SK-MEL-5 (cell line): Measurements from ENCODE around the gene DAAM2. TPM values are rescaled to one million over a fixed set of nuclear protein-coding genes. Genes with fewer than 3 reads are reported as not detected.

Source experiments
- DNase-seq: peaks from one replicate; pipeline ENCODE4 v3.0.0-alpha.2; 2016; ENCODE audit warnings: low read depth, low spot score
- in situ Hi-C: cut with HindIII; loops from 2 replicates; pipeline ENCODE4 v1.10.0; 2016; ENCODE audit warnings: low sequenced_read_pairs, high pct_unique_total_duplicates, low pct_unique_long_range_greater_than_20kb
- total RNA-seq: library from RNA; depleted of rRNA; stranded (reverse); fragments of >200 nt; shearing (Covaris generic); gene quantifications from 2 replicates; pipeline ENCODE4 v1.2.3, GENCODE V29; 2014

DAAM2 gene
- total RNA-seq, 1 experiment from 2014 or later, result 11.7 TPM

DNA sequence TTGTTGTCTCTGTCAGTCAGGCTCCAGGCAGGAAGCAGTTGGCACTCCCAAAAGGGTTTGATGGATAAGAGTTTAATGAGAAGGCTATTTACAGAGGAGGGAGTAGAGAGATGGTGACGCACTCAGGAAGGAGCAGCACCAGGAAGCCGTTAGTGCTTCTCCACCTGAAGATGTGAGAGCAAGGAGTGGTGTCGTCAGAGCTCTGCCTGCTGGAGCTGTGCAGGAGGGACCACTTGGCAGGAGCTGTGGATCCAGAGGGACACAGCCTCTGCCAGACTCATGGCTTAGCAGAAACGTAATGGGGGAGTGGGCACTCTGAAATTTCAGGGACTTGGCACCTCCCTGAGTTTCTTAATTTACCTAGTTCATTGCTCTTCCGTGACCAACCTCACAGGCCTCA is 16.8 kb downstream of the DAAM2 start:
- no peak for DNase-seq
- in situ Hi-C loops, result no loop called here

DNA sequence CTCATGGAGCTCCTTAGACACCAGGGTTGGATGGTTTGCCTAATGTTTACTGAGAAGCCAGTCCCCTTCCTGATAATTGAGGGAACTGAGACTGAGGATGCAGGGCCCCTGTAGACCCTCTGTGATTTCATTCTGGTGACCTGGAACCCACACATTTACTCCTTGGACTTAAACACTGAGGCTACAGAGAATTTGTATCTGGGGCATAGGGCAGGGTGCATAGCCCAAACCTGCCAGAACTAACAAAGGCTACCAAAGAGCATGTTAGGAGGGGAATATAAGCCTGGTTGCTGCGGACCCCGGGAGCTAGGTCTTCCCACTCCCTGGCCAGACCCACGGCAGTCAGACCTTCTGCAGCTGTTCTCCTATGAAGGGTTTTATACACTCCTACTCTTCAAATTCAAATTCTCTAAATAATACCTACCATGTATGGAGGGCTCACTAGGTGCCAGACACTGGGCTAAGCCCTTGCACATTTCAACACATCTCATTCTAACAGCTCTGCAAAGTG is 19.7 kb downstream of the DAAM2 start:
- in situ Hi-C loops, result no loop called here
- DNase-seq, result no peak

DNA sequence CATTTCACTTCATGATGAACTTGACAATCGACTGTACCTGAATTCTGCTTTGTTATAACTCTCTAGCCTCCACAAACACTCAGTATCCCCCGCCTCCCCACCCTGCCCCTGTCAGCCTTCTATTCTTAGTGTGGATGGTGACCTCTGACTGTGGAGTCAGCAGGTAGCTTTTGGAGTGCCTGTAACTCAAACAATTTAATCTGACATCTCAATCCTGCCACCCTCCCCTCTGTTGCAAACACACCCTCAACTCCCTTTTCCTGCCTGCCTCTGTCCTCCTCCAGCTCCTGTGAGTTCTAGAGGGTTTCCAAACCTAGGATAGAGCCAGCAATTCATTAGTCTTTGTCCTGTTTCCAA is 20.3 kb downstream of the DAAM2 start:
- in situ Hi-C loops, result no loop called here
- DNase-seq, result no peak

DNA sequence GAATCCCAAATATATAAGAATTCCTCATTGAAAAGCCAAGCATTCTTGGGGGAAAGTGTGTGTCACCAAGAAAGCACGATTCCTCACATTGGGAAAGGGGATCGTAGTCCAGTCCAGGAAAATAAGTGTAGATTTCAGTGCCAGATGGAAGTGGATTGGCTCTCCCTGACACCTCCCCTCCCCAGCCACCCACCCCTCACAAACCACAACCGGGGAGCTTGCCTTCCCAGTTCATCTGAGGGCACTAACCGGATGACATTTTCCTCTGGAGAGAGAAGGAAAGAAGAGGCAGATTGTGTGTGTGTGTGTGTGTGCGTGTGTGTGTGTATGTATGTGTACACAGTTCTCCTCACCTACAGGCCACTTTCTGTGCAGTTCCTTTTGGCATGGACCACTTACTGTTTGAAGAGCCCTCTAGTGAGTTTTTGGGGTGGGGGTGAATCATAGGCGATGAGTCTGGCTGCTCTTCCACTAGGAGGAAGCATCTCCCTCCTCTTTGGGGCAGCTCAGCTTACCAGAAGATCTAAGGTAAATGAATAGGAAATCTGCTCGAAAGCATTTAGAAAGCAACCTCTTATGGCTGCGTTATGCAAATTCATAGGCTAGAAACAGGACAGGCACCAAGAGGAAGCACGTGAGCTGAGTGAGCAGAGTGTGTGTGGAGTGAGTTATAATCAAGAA is 20.8 kb downstream of the DAAM2 start:
- DNase-seq, result peak; percentile 32
- in situ Hi-C loops, result no loop called here

DNA sequence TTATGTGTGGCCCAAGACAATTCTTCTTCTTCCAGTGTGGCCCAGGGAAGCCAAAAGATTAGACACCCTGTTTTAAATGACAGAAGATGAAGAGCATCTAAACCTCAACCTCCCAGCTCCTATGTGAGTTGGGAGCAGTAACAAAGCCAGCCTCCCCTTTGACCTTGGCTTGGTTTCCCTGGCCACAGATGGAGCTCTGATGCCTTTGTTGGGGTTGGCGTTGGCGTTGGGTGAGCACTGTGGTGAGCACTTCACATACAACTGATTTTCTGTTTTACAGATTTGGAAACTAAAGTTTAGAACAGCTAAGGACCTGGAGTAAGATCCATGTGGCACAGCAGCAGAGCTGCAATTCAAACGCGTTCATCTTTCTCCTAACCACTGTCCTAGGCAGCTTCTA is 22.1 kb downstream of the DAAM2 start:
- no peak for DNase-seq

DNA sequence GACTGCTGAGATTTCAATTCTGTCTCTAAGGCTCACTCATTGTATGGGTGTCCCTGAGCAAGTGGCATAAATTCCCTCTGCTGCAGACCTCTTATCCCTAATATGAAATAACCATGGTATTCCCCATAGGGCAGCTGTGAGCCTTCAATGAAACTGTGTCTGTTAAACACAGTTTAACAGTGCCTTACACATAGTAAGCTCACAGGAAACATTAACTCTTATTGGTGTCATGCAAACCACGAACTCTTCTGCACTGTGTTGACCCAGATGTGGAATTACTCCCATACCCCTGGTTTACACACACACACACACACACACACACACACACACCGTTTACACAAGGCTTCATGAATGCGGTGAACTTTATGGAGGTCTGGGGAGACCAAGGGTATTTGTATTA is 23.2 kb downstream of the DAAM2 start:
- DNase-seq, result no peak
- in situ Hi-C loops, result no loop called here

More for the DNA sequence above, 22.1 kb downstream of the DAAM2 start:
- in situ Hi-C loops, result no loop called here

DNA sequence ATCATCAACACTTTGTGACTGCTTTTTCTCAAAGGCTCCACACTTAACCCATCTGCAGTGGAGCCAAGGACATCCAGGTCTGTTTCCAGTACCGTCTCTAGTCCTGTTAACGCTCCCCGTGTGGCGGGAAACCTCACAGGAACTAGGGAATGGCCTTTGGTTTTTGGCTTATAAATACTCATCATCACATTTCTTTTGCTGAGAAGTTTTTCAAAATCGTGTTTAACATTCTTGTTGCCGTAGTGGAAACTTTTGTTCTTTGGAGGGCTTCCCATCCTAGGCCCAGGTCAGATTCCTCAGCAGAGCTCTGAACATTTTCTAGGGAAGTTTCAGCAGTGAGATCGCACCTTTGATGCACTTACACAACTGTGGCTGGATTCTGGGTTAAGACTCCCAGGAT is 24.6 kb downstream of the DAAM2 start:
- no peak for DNase-seq
- in situ Hi-C loops, result no loop called here

DNA sequence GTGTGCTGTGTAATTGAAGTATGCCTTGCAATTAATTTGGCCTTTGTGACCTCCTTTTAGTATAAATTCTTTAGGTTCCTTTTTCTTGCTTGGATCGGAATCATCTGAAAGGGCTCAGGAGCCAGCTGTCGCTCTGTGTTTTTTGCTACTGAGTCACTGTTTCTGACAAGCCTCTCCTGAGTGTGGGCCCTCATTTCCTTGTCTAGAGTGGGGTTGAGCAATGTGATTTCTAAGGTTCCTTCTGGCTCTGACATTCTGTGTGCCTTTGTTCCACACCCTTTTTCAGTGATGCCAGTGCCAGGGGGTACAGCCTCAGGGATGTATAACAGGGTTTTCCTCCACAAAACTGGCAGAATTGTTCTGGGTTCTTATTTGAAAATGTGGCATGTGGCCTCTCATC is 26.5 kb downstream of the DAAM2 start:
- in situ Hi-C loops, result no loop called here
- no peak for DNase-seq

DNA sequence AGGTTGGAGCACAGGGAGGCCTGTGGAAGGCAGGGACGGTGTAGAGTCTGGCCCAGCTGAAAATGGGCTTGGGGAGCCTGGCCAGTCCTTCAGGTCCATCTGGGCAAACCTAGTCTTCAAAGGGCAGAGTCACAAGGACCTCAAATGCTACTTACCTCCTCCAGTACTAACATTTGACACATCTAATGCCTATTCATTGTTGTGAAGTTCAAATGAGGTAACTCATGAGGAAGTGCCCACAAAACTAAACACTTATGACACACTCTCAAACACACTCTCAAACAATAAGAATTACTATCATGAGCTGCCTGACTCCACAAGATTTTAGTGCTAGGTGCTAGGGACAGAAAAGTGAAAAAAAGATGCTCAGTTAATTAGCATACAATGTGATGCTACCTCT is 27.1 kb downstream of the DAAM2 start:
- no peak for DNase-seq
- in situ Hi-C loops, result no loop called here

DNA sequence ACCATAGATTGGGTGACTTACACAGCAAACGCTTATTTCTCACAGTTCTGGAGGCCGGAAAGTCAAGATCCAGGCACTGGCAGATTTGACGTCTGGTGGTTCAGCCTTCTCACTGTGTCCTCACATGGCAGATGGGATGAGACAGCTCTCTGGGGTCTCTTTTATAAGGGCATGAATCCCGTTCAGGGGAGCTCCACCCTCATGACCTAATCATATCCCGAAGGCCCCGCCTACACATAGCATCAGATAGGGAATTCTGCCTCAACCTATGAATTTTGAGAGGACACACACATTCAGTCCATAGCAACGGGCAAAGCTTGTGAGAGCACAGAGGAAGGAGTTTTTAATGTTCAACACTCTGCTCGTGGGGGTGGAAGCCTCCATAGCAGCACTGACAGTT is 27.5 kb downstream of the DAAM2 start:
- in situ Hi-C loops, result no loop called here
- no peak for DNase-seq

DNA sequence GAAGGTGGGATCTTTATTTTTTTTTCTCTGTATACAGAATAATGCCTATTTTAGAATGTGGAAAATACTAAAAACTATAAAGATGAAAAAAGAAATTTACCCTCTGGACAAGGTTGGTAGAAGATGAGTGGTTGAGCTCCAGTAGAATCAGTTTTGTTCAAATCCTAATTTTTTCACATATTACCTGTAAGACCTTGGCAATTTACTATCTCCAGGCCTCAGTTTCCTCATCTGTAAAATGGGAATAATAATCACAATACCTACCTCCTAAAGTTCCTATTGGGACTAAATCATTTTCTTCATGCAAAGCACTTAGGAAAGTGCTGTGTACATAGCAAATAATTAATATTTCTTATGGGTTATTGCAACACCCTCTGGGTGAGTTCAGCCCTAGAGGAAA is 28.4 kb downstream of the DAAM2 start:
- no peak for DNase-seq
- in situ Hi-C loops, result no loop called here

DNA sequence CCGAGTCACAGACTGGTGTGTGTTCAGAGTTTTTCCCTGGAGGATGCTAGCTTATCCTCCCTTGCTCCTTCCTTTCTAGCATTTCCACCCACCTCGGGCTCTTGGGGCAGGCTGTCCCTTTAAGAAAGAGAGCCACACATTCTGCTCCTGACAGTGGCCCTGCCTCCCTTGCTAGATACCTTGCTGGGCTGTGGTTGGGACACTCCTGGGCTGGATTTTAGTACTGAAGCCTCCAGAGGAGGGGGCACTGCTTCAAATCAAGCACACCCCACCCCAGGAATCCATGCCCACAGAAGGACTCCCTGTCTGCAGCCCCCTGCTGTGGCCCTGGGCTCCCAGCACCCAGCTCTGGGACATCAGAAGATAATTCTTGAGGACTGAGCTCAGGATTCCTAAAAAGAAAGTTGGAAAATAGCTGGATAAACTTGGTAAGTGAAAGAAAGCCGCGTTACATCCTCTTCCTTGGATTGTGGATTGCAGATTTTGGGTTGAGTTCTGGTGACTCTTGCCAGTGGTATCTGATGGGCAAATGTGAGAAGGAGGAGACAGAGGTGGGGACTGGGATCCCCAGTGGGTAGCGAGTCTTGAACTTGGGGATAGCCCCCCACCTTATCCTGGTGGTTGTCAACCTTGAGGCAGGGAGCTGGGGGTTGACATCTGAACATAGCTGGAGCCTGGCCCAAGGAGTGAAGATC is 29.0 kb downstream of the DAAM2 start:
- in situ Hi-C loops, result no loop called here
- DNase-seq, result no peak

DNA sequence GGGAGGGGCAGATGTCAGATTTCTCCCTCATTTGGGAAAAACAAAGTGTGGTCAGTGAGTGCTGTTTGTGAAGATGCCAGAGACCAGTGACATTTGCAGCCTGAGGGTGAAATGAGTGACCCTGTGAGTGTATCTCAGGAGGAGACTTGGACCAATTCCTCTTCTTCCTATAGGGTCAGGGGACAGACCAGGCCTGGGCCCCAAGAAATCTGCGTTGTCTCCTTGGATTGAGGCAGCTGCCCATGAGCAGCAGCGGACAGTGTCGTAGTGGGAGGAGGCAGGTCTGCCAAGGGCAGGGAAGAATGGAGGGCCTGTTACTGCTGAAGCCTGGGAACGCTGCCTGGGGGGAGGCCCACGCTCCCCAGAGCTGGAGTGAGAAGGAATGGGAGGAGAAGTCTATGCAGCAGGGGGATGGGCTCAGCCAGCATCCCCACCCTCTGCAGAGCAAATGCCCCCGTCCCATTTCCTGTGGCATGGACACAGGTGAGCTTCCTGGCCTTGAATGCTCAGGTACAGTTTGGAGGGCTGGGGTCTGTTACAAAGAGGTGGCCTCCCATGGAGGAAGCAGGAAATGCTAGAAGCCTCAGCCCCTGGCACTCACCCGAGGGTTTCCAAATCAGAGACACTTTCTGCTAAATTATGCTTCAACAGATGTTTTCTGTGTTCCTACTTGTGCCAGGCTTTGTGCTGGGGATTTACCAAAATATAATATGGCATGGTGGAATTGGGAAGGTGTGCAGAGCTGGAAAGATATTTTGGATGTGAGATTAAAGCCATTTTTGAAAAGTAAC is 29.8 kb downstream of the DAAM2 start:
- in situ Hi-C loops, result no loop called here
- DNase-seq, result peak; percentile 59

DNA sequence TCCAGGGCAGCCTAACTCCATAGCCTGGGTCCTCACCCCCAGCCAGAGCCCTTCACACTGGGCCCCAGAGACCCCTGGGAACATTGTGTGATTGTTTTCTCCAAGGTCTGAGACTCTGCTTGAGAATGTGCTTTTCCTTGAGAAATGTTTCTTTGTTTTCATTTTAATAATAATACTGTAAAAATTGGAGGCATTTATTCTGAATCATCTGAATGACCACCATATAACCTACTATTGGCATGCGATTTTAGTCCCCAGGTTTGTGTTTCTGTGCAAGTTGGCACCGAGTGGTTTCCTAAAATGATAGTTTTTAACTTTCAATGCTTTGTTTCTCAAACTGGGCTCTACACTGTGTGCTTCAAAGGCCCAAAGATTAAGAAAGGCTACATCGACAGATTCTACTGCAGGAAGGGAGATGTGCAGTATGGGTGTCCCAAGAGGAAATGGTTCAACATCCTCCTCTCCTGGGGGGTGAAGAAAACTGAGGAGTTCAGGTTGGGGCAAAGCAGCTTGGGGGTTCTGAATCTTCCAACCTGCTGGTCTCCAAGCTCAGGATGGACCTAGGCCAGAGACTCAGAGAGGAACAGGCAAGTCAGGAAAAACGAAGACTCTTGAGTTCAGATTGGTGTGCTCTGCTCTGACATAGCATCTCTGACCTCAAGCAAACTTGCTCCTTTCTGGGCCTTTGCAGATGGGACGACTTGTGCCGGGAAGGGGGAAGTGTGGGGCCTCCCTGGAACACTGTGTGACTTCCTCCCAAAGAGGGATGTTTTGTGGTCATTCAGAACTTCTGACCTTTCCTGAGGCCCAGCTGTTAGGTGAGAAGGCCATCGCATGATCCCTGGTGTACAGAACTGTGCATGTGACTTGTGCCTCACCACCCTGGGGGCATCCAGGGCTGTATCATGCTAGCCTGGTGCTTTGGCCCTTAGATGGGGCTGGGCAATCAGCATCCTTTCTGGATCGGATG is 31.0 kb downstream of the DAAM2 start:
- in situ Hi-C loops, result no loop called here
- peak; percentile 82 for DNase-seq

DNA sequence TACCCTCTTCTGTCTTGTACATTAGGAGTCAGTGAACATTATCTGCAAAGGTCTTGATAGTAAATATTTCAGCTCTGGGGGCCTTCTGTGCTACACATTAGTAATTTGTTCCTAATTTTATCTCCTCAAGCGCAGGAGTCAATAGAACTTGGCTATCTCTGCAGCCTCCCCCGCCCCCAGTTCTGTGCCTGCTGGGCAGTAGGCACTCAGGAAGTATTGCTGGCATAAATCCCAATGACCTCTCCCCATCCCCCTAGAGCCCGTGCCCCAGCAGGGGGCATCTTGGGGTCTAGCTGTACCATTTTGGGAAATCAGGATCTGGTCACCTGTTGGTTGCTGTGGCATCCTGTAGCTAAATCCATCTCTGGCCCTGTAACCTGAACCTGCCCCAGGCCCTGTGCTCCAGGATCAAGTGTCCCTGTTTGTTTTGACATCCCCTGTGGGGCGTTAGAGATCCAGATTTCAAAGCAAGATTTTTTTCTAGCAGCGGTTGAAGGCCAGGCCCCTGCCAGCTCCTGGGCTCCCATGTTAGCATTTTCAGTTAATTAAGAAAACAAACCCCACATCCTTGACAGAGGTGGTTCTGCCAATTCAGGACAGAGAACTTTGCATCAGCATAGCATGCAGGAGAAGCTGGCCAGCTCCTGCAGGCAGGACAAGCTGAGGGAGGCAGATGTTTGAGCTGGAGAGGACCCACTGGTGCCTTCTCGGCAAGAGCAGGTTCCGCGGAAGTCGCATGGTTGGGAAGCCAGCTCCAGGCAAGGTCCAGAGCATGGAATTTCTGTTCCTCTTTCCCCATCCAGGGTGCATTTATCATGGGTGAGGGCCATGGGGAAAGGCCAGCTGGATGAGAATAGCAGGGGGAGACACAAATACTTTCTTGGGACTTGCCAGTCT is 32.1 kb downstream of the DAAM2 start:
- DNase-seq, result no peak
- in situ Hi-C loops, result no loop called here

DNA sequence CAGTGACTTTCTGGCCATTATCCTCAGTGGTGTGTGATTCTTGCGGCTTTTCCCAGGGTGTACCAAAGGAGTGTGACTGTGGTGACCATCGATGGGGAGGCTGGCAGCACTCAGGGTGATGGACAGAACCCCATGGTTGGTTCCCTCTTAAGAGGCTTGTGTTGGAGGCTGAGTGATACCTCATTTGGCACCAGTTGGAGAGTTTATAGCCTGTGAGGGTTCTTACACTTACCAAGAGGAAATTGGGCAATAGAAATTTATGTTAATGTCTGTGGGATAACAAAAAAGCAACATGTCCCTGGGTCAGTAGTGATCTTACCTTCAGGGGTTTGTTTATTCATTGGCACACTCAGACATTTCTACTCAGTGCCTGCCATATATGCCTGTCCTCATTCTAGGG is 37.2 kb downstream of the DAAM2 start:
- no peak for DNase-seq
- in situ Hi-C loops, result no loop called here

DNA sequence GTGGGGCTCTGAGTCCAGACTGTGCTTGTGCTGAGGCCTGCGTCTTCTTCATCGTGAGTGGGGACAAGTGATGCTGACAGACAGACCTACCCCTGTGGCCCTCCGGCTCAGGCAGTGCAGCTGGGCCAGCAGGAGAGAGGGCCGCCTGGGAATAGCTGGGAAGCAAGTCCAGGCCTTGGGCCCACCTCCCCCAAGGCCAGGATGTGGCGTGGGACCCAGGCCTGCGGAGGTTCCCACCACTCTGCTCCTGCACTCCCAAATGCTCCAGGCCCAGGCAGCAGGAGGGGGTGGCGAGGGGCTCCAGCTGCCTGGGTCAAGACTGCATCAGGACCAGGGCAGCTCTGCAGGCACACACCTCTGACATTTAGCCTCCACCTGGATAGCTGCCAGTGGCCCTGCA is 38.3 kb downstream of the DAAM2 start:
- in situ Hi-C loops, result no loop called here
- no peak for DNase-seq
